ENCODE results near the gene EEFSEC. TPM values are rescaled to one million over a fixed set of nuclear protein-coding genes. Genes with fewer than 3 reads are reported as not detected.

Gene EEFSEC
- polyA plus RNA-seq, 4 donors, result 15.7 to 27.8 (median 21.6) TPM

GRCh38 chr3:128455786-128456748 lies 302.8 kb downstream of the EEFSEC start:
- no peak for DNase-seq (ENCODE audit: low read depth in 4 of 4, low spot score in 3 of 4)

- DNase-seq (ENCODE audit: low read depth in 4 of 4, low spot score in 3 of 4), result peak in 1 of 4 donors; percentile 8
Observed at GRCh38 chr3:128456776-128457715, 303.8 kb downstream of the EEFSEC start.

GRCh38 chr3:128457937-128458336 lies 304.7 kb downstream of the EEFSEC start:
- DNase-seq (ENCODE audit: low read depth in 4 of 4, low spot score in 3 of 4), result no peak

Other genes with a start within 250 kb of the EEFSEC start
- 1 to 10 TPM in 3 of 4 donors, under 1 TPM in 1; 0.86 to 1.6 (median 1.2) TPM for gene KBTBD12, start 238.2 kb upstream of the EEFSEC start, polyA plus RNA-seq (ENCODE audit: insufficient read length in 4 of 4)
- 100 to 1,000 TPM; 161 to 194 (median 167) TPM for gene SEC61A1, start 101.0 kb upstream of the EEFSEC start, polyA plus RNA-seq (ENCODE audit: insufficient read length in 4 of 4)
- gene RUVBL1, start 29.7 kb upstream of the EEFSEC start, polyA plus RNA-seq (ENCODE audit: insufficient read length in 4 of 4), result 10 to 100 TPM; 31.8 to 69.2 (median 63.9) TPM

All from left renal pelvis (tissue), 4 donors.